ENCODE results near the gene RPL12.

DNA sequence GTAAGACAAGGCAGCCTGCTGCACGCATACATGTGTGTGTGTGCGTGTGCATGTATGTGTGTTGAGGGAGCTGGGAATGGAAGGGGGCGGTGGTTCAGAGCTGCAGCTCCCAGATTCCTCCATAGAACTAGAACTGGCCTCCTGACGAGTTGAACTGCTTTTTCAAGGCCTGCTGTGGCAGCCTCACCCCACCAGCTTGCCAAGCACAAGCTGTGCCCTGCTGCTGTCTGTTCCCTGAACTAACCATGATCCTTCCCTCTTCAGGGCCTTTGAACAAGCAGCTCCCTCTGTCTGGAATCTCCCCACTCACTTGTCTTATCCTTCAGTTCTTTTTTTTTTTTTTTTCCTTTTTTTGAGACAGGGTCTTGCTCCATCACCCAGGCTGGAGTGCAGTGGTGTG is 22.7 kb upstream of the RPL12 start:
- no peak for TF ChIP-seq EZH2 (IDR thresholded peaks at IDR 0.05; ENCODE audit: low read depth)
- TF ChIP-seq CTCF (conservative IDR thresholded peaks at IDR 0.05), result no peak
